DOHH2 (cell line): ENCODE data around the gene ACTA1.

Source experiments
- EZH2phosphoT487 ChIP-seq: fragments of 200-600 bp; sonication (generic); IDR thresholded peaks from 2 replicates; pipeline ENCODE4 v1.6.1; 2017; ENCODE audit warnings: borderline replicate concordance, mild to moderate bottlenecking, antibody characterized with exemption, low read length, moderate library complexity, mixed read lengths
- TF ChIP-seq, protein P1 (sequence below): fragments of 200-600 bp; sonication (generic); IDR thresholded peaks from one replicate; pipeline ENCODE4 v1.5.1; 2014; ENCODE audit warnings: antibody characterized with exemption, mild to moderate bottlenecking, low read depth, low read length; ENCODE audit not compliant: poor library complexity, severe bottlenecking

DNA sequence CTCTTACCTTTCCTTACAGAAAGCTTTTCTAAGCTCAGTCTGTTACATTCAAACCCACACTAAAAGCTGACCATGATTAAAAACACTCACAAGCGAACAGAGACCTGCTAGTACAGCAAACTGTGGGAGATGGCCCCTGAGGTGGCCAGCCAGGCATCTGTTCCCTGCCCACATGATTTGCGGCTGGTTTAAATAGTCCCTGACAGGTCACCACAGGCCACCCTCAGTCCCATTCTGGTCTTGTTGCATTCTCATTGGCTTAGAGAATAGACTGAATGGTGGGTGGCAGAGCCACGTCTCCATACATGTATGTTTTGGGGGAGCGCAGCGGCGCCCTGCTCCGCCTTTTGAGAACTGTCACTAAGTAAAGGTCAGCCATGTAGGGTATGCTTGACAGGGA, 2.3 kb upstream of the ACTA1 start:
- TF ChIP-seq, protein P1, sequence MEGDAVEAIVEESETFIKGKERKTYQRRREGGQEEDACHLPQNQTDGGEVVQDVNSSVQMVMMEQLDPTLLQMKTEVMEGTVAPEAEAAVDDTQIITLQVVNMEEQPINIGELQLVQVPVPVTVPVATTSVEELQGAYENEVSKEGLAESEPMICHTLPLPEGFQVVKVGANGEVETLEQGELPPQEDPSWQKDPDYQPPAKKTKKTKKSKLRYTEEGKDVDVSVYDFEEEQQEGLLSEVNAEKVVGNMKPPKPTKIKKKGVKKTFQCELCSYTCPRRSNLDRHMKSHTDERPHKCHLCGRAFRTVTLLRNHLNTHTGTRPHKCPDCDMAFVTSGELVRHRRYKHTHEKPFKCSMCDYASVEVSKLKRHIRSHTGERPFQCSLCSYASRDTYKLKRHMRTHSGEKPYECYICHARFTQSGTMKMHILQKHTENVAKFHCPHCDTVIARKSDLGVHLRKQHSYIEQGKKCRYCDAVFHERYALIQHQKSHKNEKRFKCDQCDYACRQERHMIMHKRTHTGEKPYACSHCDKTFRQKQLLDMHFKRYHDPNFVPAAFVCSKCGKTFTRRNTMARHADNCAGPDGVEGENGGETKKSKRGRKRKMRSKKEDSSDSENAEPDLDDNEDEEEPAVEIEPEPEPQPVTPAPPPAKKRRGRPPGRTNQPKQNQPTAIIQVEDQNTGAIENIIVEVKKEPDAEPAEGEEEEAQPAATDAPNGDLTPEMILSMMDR = no peak
- no peak for TF ChIP-seq EZH2phosphoT487
